PC-3 (cell line): ENCODE results near the gene SLC2A14. TPM values are rescaled to one million over a fixed set of nuclear protein-coding genes. Genes with fewer than 3 reads are reported as not detected.

Experiments used
- ATAC-seq: fragments of 200-7000 bp; cut with Tn5 transposase; 2 replicates; pipeline ENCODE4 v1.9.1; 2020; ENCODE audit warnings: mild to moderate bottlenecking, moderate library complexity
- BruUV-seq: library from RNA; stranded (reverse); fragments of 400-500 nt; replicated peaks from 2 replicates; lab custom pipeline; 2021; lab: Mats Ljungman, UMichigan
- CTCF ChIA-PET: fragments of 300-600 bp; sonication (Branson Sonifier 250); formaldehyde crosslinking; loops from one replicate; lab custom pipeline; 2022; ENCODE audit warnings: antibody characterized with exemption; lab: Charles Lee
- POLR2A ChIA-PET: fragments of 300-600 bp; sonication (Branson Sonifier 250); formaldehyde crosslinking; loops from one replicate; lab custom pipeline; 2022; ENCODE audit warnings: antibody characterized with exemption; ENCODE audit not compliant: unreplicated experiment; lab: Charles Lee
- DNase-seq: peaks from one replicate; pipeline ENCODE4 v3.0.0-alpha.2; 2015
- H2AFZ ChIP-seq: fragments of 300-600 bp; sonication (generic); 2 replicates; pipeline ENCODE4 v1.6.0; 2016; ENCODE audit warnings: antibody characterized with exemption, low read length
- H3F3A ChIP-seq: fragments of 300-600 bp; sonication (generic); one replicate; pipeline ENCODE4 v1.6.0; 2017; ENCODE audit warnings: antibody characterized with exemption, low read length, control low read depth, mild to moderate bottlenecking; ENCODE audit not compliant: unreplicated experiment
- H3K27ac ChIP-seq: fragments of 300-600 bp; sonication (generic); 2 replicates; pipeline ENCODE4 v1.5.1; 2016; ENCODE audit warnings: mild to moderate bottlenecking, low read length
- H3K27me3 ChIP-seq: fragments of 300-600 bp; sonication (generic); 2 replicates; pipeline ENCODE4 v1.6.1; 2016; ENCODE audit warnings: low read length, mixed read lengths
- H3K36me3 ChIP-seq: fragments of 300-600 bp; sonication (generic); 2 replicates; pipeline ENCODE4 v1.6.1; 2016; ENCODE audit warnings: low read depth, mixed run types, low read length, mixed read lengths
- H3K4me1 ChIP-seq: fragments of 300-600 bp; sonication (generic); 2 replicates; pipeline ENCODE4 v1.5.1; 2016; ENCODE audit warnings: low read length; ENCODE audit not compliant: insufficient read depth
- H3K4me2 ChIP-seq: fragments of 300-600 bp; sonication (generic); 2 replicates; pipeline ENCODE4 v1.6.0; 2016; ENCODE audit warnings: low read length
- H3K4me3 ChIP-seq: fragments of 300-600 bp; sonication (generic); 2 replicates; pipeline ENCODE4 v1.5.1; 2016; ENCODE audit warnings: mild to moderate bottlenecking, low read length, mixed read lengths
- H3K79me2 ChIP-seq: fragments of 300-600 bp; sonication (generic); 2 replicates; pipeline ENCODE4 v1.6.1; 2017; ENCODE audit warnings: low read length, mixed read lengths
- H3K9ac ChIP-seq: fragments of 300-600 bp; sonication (generic); 2 replicates; pipeline ENCODE4 v1.6.0; 2016; ENCODE audit warnings: mild to moderate bottlenecking, low read length
- H3K9me2 ChIP-seq: fragments of 300-600 bp; sonication (generic); replicated peaks from 2 replicates; pipeline ENCODE4 v1.6.1; 2016; ENCODE audit warnings: mixed run types, low read length, mixed read lengths
- H3K9me3 ChIP-seq: fragments of 300-600 bp; sonication (generic); 2 replicates; pipeline ENCODE4 v1.6.1; 2016; ENCODE audit warnings: low read length, mixed read lengths
- H4K20me1 ChIP-seq: fragments of 300-600 bp; sonication (generic); 2 replicates; pipeline ENCODE4 v1.6.1; 2016; ENCODE audit warnings: low read length, mixed read lengths
- EZH2 ChIP-seq: fragments of 300-600 bp; sonication (generic); IDR thresholded peaks from one replicate; pipeline ENCODE4 v1.6.1; 2017; ENCODE audit warnings: antibody characterized with exemption, mild to moderate bottlenecking, low read length; ENCODE audit not compliant: unreplicated experiment
- EZH2phosphoT487 ChIP-seq: fragments of 300-600 bp; sonication (generic); IDR thresholded peaks from 2 replicates; pipeline ENCODE4 v1.6.1; 2018; ENCODE audit warnings: mild to moderate bottlenecking, antibody characterized with exemption, low read length, borderline replicate concordance
- intact Hi-C: fragments of 100-400 bp; cut with micrococcal nuclease; formaldehyde crosslinking; loops from 2 replicates; pipeline ENCODE4 v1.9.0; 2023
- total RNA-seq: library from RNA; depleted of rRNA; stranded (reverse); fragments of >200 nt; gene quantifications from 2 replicates; pipeline ENCODE4 v1.2.3, GENCODE V29; 2014
- TF ChIP-seq, protein P1 (sequence below): fragments of 300-600 bp; sonication (generic); conservative IDR thresholded peaks from 2 replicates; pipeline ENCODE4 v1.5.1; 2017; ENCODE audit warnings: antibody characterized with exemption, low read depth, mild to moderate bottlenecking, low read length

SLC2A14 gene
- total RNA-seq, 1 experiment from 2014 or later: not detected

- BruUV-seq: no TSS peak
- no peak overlapping the region for H3K27ac ChIP-seq
- H3K4me2 ChIP-seq: no peak overlapping the region
- TF ChIP-seq, protein P1, sequence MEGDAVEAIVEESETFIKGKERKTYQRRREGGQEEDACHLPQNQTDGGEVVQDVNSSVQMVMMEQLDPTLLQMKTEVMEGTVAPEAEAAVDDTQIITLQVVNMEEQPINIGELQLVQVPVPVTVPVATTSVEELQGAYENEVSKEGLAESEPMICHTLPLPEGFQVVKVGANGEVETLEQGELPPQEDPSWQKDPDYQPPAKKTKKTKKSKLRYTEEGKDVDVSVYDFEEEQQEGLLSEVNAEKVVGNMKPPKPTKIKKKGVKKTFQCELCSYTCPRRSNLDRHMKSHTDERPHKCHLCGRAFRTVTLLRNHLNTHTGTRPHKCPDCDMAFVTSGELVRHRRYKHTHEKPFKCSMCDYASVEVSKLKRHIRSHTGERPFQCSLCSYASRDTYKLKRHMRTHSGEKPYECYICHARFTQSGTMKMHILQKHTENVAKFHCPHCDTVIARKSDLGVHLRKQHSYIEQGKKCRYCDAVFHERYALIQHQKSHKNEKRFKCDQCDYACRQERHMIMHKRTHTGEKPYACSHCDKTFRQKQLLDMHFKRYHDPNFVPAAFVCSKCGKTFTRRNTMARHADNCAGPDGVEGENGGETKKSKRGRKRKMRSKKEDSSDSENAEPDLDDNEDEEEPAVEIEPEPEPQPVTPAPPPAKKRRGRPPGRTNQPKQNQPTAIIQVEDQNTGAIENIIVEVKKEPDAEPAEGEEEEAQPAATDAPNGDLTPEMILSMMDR: no peak
- TF ChIP-seq EZH2phosphoT487 (no peak), EZH2 (no peak)
- H3F3A ChIP-seq: no peaks in the 10 kb centered on the region
- POLR2A ChIA-PET: no interaction called here
- no peaks in the 10 kb centered on the region for H3K36me3 ChIP-seq
- H3K79me2 ChIP-seq: no peaks in the 10 kb centered on the region
- H3K9me3 ChIP-seq: no peaks in the 10 kb centered on the region
- H2AFZ ChIP-seq: no peak overlapping the region
- H3K27me3 ChIP-seq: no peaks in the 10 kb centered on the region
- intact Hi-C loops: no loop called here
- no peak for DNase-seq
- no peaks in the 10 kb centered on the region for H3K4me1 ChIP-seq
- H3K4me3 ChIP-seq: no peak overlapping the region
- no peaks in the 10 kb centered on the region for H4K20me1 ChIP-seq
- ATAC-seq: no peak
- H3K9ac ChIP-seq: no peak overlapping the region
- H3K9me2 ChIP-seq: no peaks in the 10 kb centered on the region
- CTCF ChIA-PET: no interaction called here
Observed at GRCh38 chr12:7879246-7879645, 6.5 kb upstream of the SLC2A14 start.

DNA sequence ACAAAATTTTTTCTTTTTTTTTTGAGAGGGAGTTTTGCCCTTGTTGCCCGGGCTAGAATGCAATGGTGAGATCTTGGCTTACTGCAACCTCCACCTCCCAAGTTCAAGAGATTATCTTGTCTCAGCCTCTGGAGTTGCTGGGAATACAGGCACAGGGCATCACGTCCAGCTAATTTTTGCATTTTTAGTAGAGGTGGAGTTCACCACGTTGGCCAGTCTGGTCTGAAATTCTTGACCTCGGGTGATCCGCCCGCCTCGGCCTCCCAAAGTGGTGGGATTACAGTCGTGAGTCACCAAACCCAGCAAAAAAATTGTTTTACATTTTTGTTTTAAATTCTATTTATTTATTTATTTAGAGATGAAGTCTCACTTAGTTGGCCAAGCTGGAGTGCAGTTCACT is 4.7 kb upstream of the SLC2A14 start:
- no peaks in the 10 kb centered on the region for H3K9me3 ChIP-seq
- no peak overlapping the region for H3K9ac ChIP-seq
- H3K27me3 ChIP-seq: no peaks in the 10 kb centered on the region
- H3K4me2 ChIP-seq: no peak overlapping the region
- H3K27ac ChIP-seq: no peak overlapping the region
- no peaks in the 10 kb centered on the region for H3K9me2 ChIP-seq
- CTCF ChIA-PET: no interaction called here
- no peaks in the 10 kb centered on the region for H3K4me1 ChIP-seq
- intact Hi-C loops: no loop called here
- ATAC-seq (no peak), DNase-seq (no peak)
- H4K20me1 ChIP-seq: no peaks in the 10 kb centered on the region
- H2AFZ ChIP-seq: no peak overlapping the region
- POLR2A ChIA-PET: no interaction called here
- H3K36me3 ChIP-seq: no peaks in the 10 kb centered on the region
- TF ChIP-seq, protein P1: no peak
- TF ChIP-seq EZH2 (no peak), EZH2phosphoT487 (no peak)
- H3K4me3 ChIP-seq: no peak overlapping the region
- no TSS peak for BruUV-seq
- H3F3A ChIP-seq: no peaks in the 10 kb centered on the region
- H3K79me2 ChIP-seq: no peaks in the 10 kb centered on the region

GRCh38 chr12:7870335-7870734 is 2.4 kb downstream of the SLC2A14 start:
- intact Hi-C loops: no loop called here
- Histone ChIP-seq H3K4me2 (no peak overlapping the region), H3K4me1 (0 out of 2 replicates have a peak, but pooled peaks cover 2% of the 10 kb centered on the region), H3K9ac (no peak overlapping the region), H2AFZ (no peak overlapping the region), H3K9me2 (no peaks in the 10 kb centered on the region), H3K27me3 (no peaks in the 10 kb centered on the region), H3K4me3 (no peak overlapping the region), H3F3A (no peaks in the 10 kb centered on the region), H3K9me3 (no peaks in the 10 kb centered on the region), H4K20me1 (no peaks in the 10 kb centered on the region), H3K79me2 (no peaks in the 10 kb centered on the region), H3K27ac (no peak overlapping the region), H3K36me3 (no peaks in the 10 kb centered on the region)
- ChIA-PET CTCF (no interaction called here), POLR2A (no interaction called here)
- TF ChIP-seq, protein P1: no peak
- TF ChIP-seq EZH2 (no peak), EZH2phosphoT487 (no peak)
- no TSS peak for BruUV-seq
- ATAC-seq (no peak), DNase-seq (no peak)
